Endodermal cell (in vitro differentiated cells): ENCODE measurements around the gene AUTS2. TPM values are rescaled to one million over a fixed set of nuclear protein-coding genes. Genes with fewer than 3 reads are reported as not detected.

Experiments
- DNase-seq: peaks from one replicate; pipeline ENCODE4 v3.0.0-alpha.2; 2017
- H3K27ac ChIP-seq: 2 replicates; pipeline ENCODE4 v1.5.1; 2013; ENCODE audit warnings: mild to moderate bottlenecking, low read depth, low read length, moderate library complexity
- H3K27me3 ChIP-seq: 2 replicates; pipeline ENCODE4 v1.6.1; 2013; ENCODE audit warnings: mild to moderate bottlenecking, low read length, moderate library complexity; ENCODE audit not compliant: insufficient read depth, control insufficient read depth, poor library complexity, severe bottlenecking
- H3K36me3 ChIP-seq: 2 replicates; pipeline ENCODE4 v1.7.0; 2013; ENCODE audit warnings: mild to moderate bottlenecking, low read length, moderate library complexity; ENCODE audit not compliant: control insufficient read depth, insufficient read depth
- H3K4me1 ChIP-seq: one replicate; pipeline ENCODE4 v1.7.0; 2013; ENCODE audit warnings: low read length; ENCODE audit not compliant: control insufficient read depth, insufficient read depth
- H3K4me3 ChIP-seq: 2 replicates; pipeline ENCODE4 v1.5.1; 2013; ENCODE audit warnings: mild to moderate bottlenecking, low read length, moderate library complexity
- H3K9ac ChIP-seq: 2 replicates; pipeline ENCODE4 v1.6.1; 2013; ENCODE audit warnings: mild to moderate bottlenecking, low read length, moderate library complexity; ENCODE audit not compliant: poor library complexity, severe bottlenecking; ENCODE audit errors: extremely low read depth
- H3K9me3 ChIP-seq: 2 replicates; pipeline ENCODE4 v1.6.1; 2013; ENCODE audit warnings: mild to moderate bottlenecking, low read length, moderate library complexity; ENCODE audit not compliant: control insufficient read depth
- H3K27ac Mint-ChIP-seq: 2 replicates; pipeline ENCODE4 v1.8.0; 2020; ENCODE audit warnings: mixed read lengths
- H3K27me3 Mint-ChIP-seq: 2 replicates; pipeline ENCODE4 v1.8.0; 2021; ENCODE audit warnings: mild to moderate bottlenecking, mixed read lengths; ENCODE audit not compliant: insufficient read depth
- H3K36me3 Mint-ChIP-seq: 2 replicates; pipeline ENCODE4 v1.8.0; 2020; ENCODE audit warnings: low read depth, mixed read lengths
- H3K4me1 Mint-ChIP-seq: 2 replicates; pipeline ENCODE4 v1.8.0; 2020; ENCODE audit warnings: mixed read lengths
- H3K4me3 Mint-ChIP-seq: 2 replicates; pipeline ENCODE4 v1.8.0; 2020; ENCODE audit warnings: mild to moderate bottlenecking, moderate library complexity, mixed read lengths
- H3K9me3 Mint-ChIP-seq: 2 replicates; pipeline ENCODE4 v1.8.0; 2020; ENCODE audit warnings: mild to moderate bottlenecking, mixed read lengths
- CTCF ChIP-seq: fragments of 200-600 bp; sonication (generic); conservative IDR thresholded peaks from 2 replicates; pipeline ENCODE4 v1.5.0; 2021; ENCODE audit warnings: antibody characterized with exemption, mild to moderate bottlenecking
- WGBS, 2 experiments: methylation state at CpG; one replicate each; pipeline versions ENCODE4 v1.1.5 to v1.1.7; 2013; ENCODE audit warnings: missing lambda C conversion rate in 2 of 2, mixed read lengths in 1 of 2; ENCODE audit not compliant: insufficient coverage in 1 of 2, insufficient read length in 1 of 2; 5-methylcytosine and 5-hydroxymethylcytosine counted together
- total RNA-seq, 2 donors: library from RNA; stranded (reverse); fragmentation: NEBNext Ultra II Directional in 1 of 2; extraction: Animal tissue kit (Norgen Biotek cat#: 25700) in 1 of 2; gene quantifications; 2 replicates in 1 of 2; 3 replicates in 1 of 2; pipeline ENCODE4 v1.2.1, GENCODE V29; 2021

Gene AUTS2
- total RNA-seq, 2 donors from 2014 or later = 76.8 to 106 TPM

GRCh38 chr7:70680743-70681468, 1082.6 kb downstream of the AUTS2 start:
- no peak overlapping the region for H3K27ac ChIP-seq
- Mint-ChIP-seq H3K9me3 (peaks cover 1% of the 10 kb centered on the region), H3K4me1 (peaks cover 24% of the 10 kb centered on the region), H3K4me3 (peak overlapping the region; percentile 22), H3K36me3 (peaks cover 9% of the 10 kb centered on the region), H3K27ac (no peak overlapping the region), H3K27me3 (peaks cover 96% of the 10 kb centered on the region)
- WGBS, 2 experiments = 26 to 93% methylated on average over 4 to 15 of the region's 15 CpGs
- H3K27me3 ChIP-seq = peaks cover 74% of the 10 kb centered on the region
- H3K9me3 ChIP-seq = no peaks in the 10 kb centered on the region
- H3K9ac ChIP-seq = no peak overlapping the region
- no peak overlapping the region for H3K4me3 ChIP-seq
- DNase-seq = peak; percentile 83
- peaks cover 5% of the 10 kb centered on the region for H3K4me1 ChIP-seq
- H3K36me3 ChIP-seq = no peaks in the 10 kb centered on the region
- no peak for TF ChIP-seq CTCF

- Histone ChIP-seq H3K27me3 (peaks cover 81% of the 10 kb centered on the region), H3K4me1 (peaks cover 5% of the 10 kb centered on the region), H3K9ac (no peak overlapping the region), H3K4me3 (no peak overlapping the region), H3K27ac (no peak overlapping the region), H3K9me3 (no peaks in the 10 kb centered on the region), H3K36me3 (no peaks in the 10 kb centered on the region)
- DNase-seq = peak; percentile 77
- H3K27me3 Mint-ChIP-seq = peaks cover 96% of the 10 kb centered on the region
- no peak overlapping the region for H3K4me3 Mint-ChIP-seq
- H3K9me3 Mint-ChIP-seq = peaks cover 1% of the 10 kb centered on the region
- peaks cover 24% of the 10 kb centered on the region for H3K4me1 Mint-ChIP-seq
- 28 to 58% methylated on average over 3 to 12 of the region's 12 CpGs for WGBS, 2 experiments
- peaks cover 9% of the 10 kb centered on the region for H3K36me3 Mint-ChIP-seq
- TF ChIP-seq CTCF = no peak
- no peak overlapping the region for H3K27ac Mint-ChIP-seq
These were observed 1083.4 kb downstream of the AUTS2 start for GRCh38 chr7:70681469-70682350.

GRCh38 chr7:70684173-70684572, 1085.9 kb downstream of the AUTS2 start:
- no peak for TF ChIP-seq CTCF
- Histone ChIP-seq H3K4me3 (no peak overlapping the region), H3K27ac (no peak overlapping the region), H3K4me1 (peaks cover 5% of the 10 kb centered on the region), H3K36me3 (no peaks in the 10 kb centered on the region), H3K9me3 (no peaks in the 10 kb centered on the region), H3K27me3 (peaks cover 68% of the 10 kb centered on the region), H3K9ac (no peak overlapping the region)
- H3K4me3 Mint-ChIP-seq = no peak overlapping the region
- H3K36me3 Mint-ChIP-seq = peaks cover 11% of the 10 kb centered on the region
- peaks cover 99% of the 10 kb centered on the region for H3K27me3 Mint-ChIP-seq
- H3K9me3 Mint-ChIP-seq = no peaks in the 10 kb centered on the region
- no peak for DNase-seq
- H3K27ac Mint-ChIP-seq = no peak overlapping the region
- peaks cover 24% of the 10 kb centered on the region for H3K4me1 Mint-ChIP-seq
- WGBS, 2 experiments = 91 to 93% methylated on average over 7 of the region's 8 CpGs
